Fibroblast of the aortic adventitia (primary cell): Measurements from ENCODE around the gene CLDN4. TPM values are rescaled to one million over a fixed set of nuclear protein-coding genes. Genes with fewer than 3 reads are reported as not detected.
"Not testable (repeated sequence)": the region's sequence is repeated elsewhere in the genome, so short reads cannot be mapped to it uniquely, and the experiment has no call there.

Experiments used
- DNase-seq: peaks from one replicate; pipeline ENCODE4 v3.0.0-alpha.2; 2010; ENCODE audit warnings: low read depth
- H3K4me3 ChIP-seq: 2 replicates; pipeline ENCODE4 v1.5.1; 2011; ENCODE audit warnings: low read depth, mild to moderate bottlenecking, control low read depth, low read length, moderate library complexity
- total RNA-seq: library from RNA; depleted of rRNA; stranded (reverse); fragments of >200 nt; gene quantifications from 2 replicates; pipeline ENCODE4 v1.2.3, GENCODE V29; 2012; ENCODE audit warnings: low replicate concordance
- TF ChIP-seq, protein P1 (sequence below): IDR thresholded peaks from 2 replicates; pipeline ENCODE4 v1.5.1; 2011; ENCODE audit warnings: mild to moderate bottlenecking, low read length, control low read depth, inconsistent platforms; ENCODE audit not compliant: insufficient read depth

CLDN4 gene, protein sequence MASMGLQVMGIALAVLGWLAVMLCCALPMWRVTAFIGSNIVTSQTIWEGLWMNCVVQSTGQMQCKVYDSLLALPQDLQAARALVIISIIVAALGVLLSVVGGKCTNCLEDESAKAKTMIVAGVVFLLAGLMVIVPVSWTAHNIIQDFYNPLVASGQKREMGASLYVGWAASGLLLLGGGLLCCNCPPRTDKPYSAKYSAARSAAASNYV
- total RNA-seq = 0.54 and 0.74 TPM in 2 replicates

DNA sequence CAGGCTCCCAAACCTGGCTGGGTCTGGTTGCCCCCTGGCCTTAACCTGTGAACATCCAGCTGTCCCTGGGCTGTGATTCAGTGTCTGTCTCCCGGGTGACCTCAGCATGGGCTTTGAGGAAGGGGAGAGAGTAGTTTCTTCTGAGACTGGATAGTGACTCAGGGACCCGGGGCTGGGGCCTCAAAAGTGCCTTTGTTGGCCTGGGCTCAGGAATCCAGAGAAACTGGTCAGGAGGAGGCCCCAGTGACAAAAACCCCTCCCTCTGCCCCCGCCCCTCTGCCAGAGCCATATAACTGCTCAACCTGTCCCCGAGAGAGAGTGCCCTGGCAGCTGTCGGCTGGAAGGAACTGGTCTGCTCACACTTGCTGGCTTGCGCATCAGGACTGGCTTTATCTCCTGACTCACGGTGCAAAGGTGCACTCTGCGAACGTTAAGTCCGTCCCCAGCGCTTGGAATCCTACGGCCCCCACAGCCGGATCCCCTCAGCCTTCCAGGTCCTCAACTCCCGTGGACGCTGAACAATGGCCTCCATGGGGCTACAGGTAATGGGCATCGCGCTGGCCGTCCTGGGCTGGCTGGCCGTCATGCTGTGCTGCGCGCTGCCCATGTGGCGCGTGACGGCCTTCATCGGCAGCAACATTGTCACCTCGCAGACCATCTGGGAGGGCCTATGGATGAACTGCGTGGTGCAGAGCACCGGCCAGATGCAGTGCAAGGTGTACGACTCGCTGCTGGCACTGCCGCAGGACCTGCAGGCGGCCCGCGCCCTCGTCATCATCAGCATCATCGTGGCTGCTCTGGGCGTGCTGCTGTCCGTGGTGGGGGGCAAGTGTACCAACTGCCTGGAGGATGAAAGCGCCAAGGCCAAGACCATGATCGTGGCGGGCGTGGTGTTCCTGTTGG lies at the start of gene CLDN4:
CLDN4 (plus strand) TSS at position 316 of the 903 bp plus-strand sequence; CDS start at position 522, 206 bp downstream.
- no peak for DNase-seq
- H3K4me3 ChIP-seq = no peak within 1 kb of the TSS
- TF ChIP-seq, protein P1, sequence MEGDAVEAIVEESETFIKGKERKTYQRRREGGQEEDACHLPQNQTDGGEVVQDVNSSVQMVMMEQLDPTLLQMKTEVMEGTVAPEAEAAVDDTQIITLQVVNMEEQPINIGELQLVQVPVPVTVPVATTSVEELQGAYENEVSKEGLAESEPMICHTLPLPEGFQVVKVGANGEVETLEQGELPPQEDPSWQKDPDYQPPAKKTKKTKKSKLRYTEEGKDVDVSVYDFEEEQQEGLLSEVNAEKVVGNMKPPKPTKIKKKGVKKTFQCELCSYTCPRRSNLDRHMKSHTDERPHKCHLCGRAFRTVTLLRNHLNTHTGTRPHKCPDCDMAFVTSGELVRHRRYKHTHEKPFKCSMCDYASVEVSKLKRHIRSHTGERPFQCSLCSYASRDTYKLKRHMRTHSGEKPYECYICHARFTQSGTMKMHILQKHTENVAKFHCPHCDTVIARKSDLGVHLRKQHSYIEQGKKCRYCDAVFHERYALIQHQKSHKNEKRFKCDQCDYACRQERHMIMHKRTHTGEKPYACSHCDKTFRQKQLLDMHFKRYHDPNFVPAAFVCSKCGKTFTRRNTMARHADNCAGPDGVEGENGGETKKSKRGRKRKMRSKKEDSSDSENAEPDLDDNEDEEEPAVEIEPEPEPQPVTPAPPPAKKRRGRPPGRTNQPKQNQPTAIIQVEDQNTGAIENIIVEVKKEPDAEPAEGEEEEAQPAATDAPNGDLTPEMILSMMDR = no peak

DNA sequence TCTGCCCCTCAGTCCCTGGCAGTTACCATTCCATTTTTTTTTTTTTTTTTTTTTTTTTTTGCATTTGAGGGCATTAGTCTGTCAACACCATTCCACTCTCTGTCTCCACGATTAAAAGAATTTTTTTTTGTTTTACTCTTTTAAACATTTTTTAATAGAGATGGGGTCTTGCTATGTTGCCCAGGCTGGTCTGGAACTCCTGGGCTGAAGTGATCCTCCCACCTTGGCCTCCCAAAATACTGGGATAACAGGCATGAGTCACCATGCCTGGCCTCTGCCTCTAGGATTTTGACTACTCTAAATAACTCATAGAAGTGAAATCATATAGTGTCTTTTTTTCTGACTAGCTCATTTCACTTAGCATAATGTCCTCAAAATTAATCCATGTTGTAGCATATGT lies 44.2 kb upstream of the CLDN4 start:
- no peak overlapping the region for H3K4me3 ChIP-seq
- TF ChIP-seq, protein P1 = no peak
- DNase-seq = no peak

DNA sequence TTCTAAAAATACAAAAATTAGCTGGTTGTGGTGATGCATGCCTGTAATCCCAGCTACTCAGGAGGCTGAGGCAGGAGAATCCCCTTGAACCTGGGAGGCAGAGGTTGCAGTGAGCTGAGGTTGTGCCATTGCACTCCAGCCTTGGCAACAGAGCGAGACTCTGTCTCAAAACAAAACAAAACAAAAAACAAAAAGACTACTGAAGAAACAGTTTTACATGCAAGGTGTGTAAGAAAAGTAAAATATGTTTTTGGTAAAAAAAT lies 43.1 kb upstream of the CLDN4 start:
- DNase-seq, H3K4me3 ChIP-seq: not testable (repeated sequence)

DNA sequence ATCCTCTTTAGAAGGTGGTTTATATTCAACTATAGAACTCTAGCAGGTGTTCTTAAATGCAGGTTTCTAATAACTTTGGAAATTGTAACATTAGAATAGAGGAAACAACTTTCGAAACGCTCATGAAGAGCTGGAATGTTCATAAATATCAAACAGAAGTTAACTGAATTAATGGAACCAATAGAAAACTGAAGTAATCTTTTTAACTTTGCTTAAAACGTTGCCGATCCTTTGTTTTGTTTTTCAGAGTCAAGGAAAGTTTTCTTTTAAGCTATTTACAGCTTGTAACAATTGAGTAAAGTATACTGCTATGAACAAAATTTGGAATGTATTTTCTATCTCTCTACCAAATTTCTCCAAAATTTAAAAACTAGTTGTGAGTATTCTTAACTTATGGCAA lies 41.7 kb upstream of the CLDN4 start:
- no peak overlapping the region for H3K4me3 ChIP-seq
- DNase-seq = no peak
- TF ChIP-seq, protein P1 = no peak

DNA sequence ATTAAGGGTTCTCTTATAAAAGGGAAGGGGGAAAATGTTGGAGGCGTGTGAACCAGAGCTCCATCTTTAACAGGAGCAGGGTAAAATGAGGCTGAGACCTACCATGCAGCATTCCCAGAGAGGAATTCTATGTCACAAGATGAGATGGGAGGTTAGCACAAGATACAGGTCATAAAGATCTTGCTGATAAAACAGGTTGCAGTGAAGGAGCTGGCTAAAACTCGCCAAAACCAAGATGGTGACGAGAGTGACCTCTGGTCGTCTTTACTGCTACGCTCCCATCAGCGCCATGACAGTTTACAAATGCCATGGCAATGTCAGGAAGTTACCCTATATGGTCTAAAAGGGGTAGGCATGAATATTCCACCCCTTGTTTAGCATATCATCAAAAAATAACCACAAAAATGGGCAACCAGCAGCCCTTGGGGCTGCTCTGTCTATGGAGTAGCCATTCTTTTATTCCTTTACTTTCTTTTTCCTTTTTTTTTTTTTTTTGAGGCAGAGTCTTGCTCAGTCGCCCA lies 39.6 kb upstream of the CLDN4 start:
- H3K4me3 ChIP-seq = not testable (repeated sequence)

DNA sequence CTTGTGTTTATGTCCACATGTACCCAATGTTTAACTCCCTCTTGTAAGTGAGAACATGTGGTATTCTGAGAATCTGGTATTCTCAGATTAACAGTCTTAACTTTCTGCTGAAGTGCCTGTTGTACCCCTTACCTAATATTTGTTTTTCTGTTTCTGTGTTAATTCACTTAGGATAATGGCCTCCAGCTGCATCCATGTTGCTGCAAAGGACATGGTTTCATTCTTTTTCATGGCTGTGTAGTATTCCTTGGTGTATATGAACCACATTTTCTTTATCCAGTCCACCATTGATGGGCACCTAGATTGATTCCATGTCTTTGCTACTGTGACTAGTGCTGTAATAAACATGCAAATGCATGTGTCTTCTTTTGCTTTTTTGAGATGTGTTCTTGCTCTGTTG lies 35.6 kb upstream of the CLDN4 start:
- DNase-seq, H3K4me3 ChIP-seq: not testable (repeated sequence)

More for the DNA sequence above, 39.6 kb upstream of the CLDN4 start:
- not testable (repeated sequence) for DNase-seq

DNA sequence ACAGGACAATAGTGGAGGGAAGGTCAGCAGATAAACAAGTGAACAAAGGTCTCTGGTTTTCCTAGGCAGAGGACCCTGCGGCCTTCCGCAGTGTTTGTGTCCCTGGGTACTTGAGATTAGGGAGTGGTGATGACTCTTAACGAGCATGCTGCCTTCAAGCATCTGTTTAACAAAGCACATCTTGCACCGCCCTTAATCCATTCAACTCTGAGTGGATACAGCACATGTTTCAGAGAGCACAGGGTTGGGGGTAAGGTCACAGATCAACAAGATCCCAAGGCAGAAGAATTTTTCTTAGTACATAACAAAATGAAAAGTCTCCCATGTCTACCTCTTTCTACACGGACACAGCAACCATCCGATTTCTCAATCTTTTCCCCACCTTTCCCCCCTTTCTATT lies 34.1 kb upstream of the CLDN4 start:
- H3K4me3 ChIP-seq, DNase-seq: not testable (repeated sequence)

DNA sequence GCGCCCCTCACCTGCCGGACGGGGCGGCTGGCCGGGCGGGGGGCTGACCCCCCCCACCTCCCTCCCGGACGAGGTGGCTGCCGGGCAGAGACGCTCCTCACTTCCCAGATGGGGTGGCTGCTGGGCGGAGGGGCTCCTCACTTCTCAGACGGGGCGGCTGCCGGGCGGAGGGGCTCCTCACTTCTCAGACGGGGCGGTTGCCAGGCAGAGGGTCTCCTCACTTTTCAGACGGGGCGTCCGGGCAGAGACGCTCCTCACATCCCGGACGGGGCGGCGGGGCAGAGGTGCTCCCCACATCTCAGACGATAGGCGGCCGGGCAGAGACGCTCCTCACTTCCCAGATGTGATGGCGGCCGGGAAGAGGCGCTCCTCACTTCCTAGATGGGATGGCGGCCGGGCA lies 33.6 kb upstream of the CLDN4 start:
- not testable (repeated sequence) for DNase-seq, H3K4me3 ChIP-seq

DNA sequence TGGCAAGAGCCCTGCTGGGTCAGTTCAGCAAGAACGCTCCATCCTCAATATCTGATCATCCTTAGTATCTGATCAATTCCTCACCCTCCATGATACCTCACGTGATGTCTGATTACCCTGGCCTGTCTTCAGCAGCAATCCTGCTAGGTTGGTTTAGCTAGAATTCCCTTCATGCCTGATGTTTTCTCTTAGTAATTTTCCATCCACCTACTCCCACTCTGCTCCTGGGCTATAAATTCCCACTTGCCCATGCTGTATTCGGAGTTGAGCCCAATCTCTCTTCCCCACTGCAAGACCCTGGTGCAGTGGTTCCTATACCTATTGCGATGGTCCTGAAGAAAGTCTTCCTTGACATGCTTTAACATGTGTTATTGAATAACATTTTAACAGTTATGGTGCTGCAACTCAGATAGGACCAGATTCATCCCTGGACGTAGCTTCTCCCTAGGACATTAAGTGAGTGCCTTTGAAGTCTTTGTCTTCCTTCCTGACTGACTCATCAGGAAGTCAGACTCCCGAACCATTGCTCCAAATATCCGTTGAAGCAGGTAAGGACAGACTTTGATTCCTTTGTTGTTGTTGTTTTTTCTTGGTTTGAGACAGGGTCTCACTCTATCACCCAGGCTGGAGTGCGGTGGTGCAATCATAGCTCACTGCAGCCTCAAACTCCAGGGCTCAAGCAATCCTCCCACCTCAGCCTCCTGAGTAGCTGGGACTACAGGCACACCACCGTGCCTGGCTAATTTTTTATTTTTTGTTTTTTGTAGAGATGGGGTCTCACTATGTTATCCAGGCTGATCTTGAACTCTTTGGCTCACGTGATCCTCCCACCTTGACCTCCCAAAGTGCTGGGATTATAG lies 31.3 kb upstream of the CLDN4 start:
- no peak for DNase-seq
- TF ChIP-seq, protein P1 = no peak
- H3K4me3 ChIP-seq = no peak overlapping the region
